GM12878 (cell line): Measurements from ENCODE around the gene SEC24C. TPM values are rescaled to one million over a fixed set of nuclear protein-coding genes. Genes with fewer than 3 reads are reported as not detected.

Experiments used
- ATAC-seq: fragments of 200-7000 bp; cut with Tn5 transposase; 3 replicates; pipeline ENCODE4 v1.9.1; 2020; ENCODE audit warnings: mild to moderate bottlenecking, moderate library complexity
- BruUV-seq: library from RNA; stranded (reverse); fragments of 400-500 nt; replicated peaks from 2 replicates; lab custom pipeline; 2021; lab: Mats Ljungman, UMichigan
- CTCF ChIA-PET: fragments of 300-600 bp; sonication (Branson Sonifier 250); formaldehyde crosslinking; extraction: SDS; loops from one replicate; lab custom pipeline; 2021; ENCODE audit warnings: inconsistent platforms; lab: Yijun Ruan, JAX
- POLR2A ChIA-PET: fragments of 350-600 bp; formaldehyde crosslinking; extraction: SDS; loops from one replicate; lab custom pipeline; 2021; ENCODE audit warnings: inconsistent platforms; lab: Charles Lee
- RAD21 ChIA-PET: fragments of 300-600 bp; sonication (Branson Sonifier 250); formaldehyde crosslinking; loops from one replicate; lab custom pipeline; 2023; ENCODE audit warnings: antibody characterized with exemption; ENCODE audit not compliant: unreplicated experiment; lab: Charles Lee
- SMC1A ChIA-PET: fragments of 300-600 bp; sonication (Branson Sonifier 250); formaldehyde crosslinking; loops from one replicate; lab custom pipeline; 2023; ENCODE audit not compliant: unreplicated experiment, uncharacterized antibody; lab: Charles Lee
- DNase-seq: peaks from one replicate; pipeline ENCODE4 v3.0.0-alpha.2; 2011; ENCODE audit warnings: low read depth, low spot score
- FAIRE-seq: peaks from 3 replicates; lab custom pipeline; 2011; peaks lifted over from hg19 to GRCh38; lab: Jason Lieb, UNC
- H2AFZ ChIP-seq: 2 replicates; pipeline ENCODE4 v1.6.0; 2011; ENCODE audit warnings: low read depth, low read length, control low read depth; ENCODE audit not compliant: control insufficient read depth
- H3K27ac ChIP-seq: 2 replicates; pipeline ENCODE4 v1.5.1; 2011; ENCODE audit warnings: control low read depth; ENCODE audit not compliant: control insufficient read depth, insufficient read depth
- H3K27me3 ChIP-seq, 2 experiments: replicated peaks in 1 of 2; 2 replicates each; pipeline versions ENCODE4 v1.6.0 to v1.6.1; 2011; ENCODE audit warnings: low read length in 1 of 2; ENCODE audit not compliant: control insufficient read depth in 2 of 2, insufficient read depth in 2 of 2
- H3K36me3 ChIP-seq, 2 experiments: 2 replicates each; pipeline ENCODE4 v1.5.1; 2011; ENCODE audit warnings: low read length in 1 of 2; ENCODE audit not compliant: control insufficient read depth in 2 of 2, insufficient read depth in 2 of 2
- H3K4me1 ChIP-seq: 2 replicates; pipeline ENCODE4 v1.6.1; 2011; ENCODE audit warnings: mild to moderate bottlenecking, low read length, moderate library complexity, mixed read lengths; ENCODE audit not compliant: control insufficient read depth, insufficient read depth
- H3K4me2 ChIP-seq: 2 replicates; pipeline ENCODE4 v1.6.0; 2011; ENCODE audit warnings: control low read depth; ENCODE audit not compliant: control insufficient read depth, insufficient read depth
- H3K4me3 ChIP-seq: fragments of 200-600 bp; sonication (generic); 2 replicates; pipeline ENCODE4 v1.5.1; 2016
- H3K79me2 ChIP-seq: 2 replicates; pipeline ENCODE4 v1.6.0; 2011; ENCODE audit warnings: low read length; ENCODE audit not compliant: control insufficient read depth, insufficient read depth
- H3K9ac ChIP-seq: 2 replicates; pipeline ENCODE4 v1.8.0; 2011; ENCODE audit warnings: low read length, control low read depth, mixed read lengths; ENCODE audit not compliant: control insufficient read depth, insufficient read depth
- H3K9me3 ChIP-seq: replicated peaks from 3 replicates; pipeline ENCODE4 v1.5.1; 2011; ENCODE audit warnings: mild to moderate bottlenecking, low read length; ENCODE audit not compliant: control insufficient read depth, insufficient read depth
- H4K20me1 ChIP-seq: 2 replicates; pipeline ENCODE4 v1.6.0; 2011; ENCODE audit not compliant: control insufficient read depth, insufficient read depth
- CBX5 ChIP-seq: sonication (generic); IDR thresholded peaks from 2 replicates; pipeline ENCODE4 v1.6.1; 2016; ENCODE audit warnings: low read depth, moderate library complexity, mild to moderate bottlenecking, inconsistent platforms
- CTCF ChIP-seq, 3 experiments: IDR thresholded peaks in 2 of 3; conservative IDR thresholded peaks in 1 of 3; 2 replicates each; pipeline ENCODE4 v1.5.1; 2011; ENCODE audit warnings: low read depth in 3 of 3, low read length in 3 of 3, mild to moderate bottlenecking in 3 of 3, control low read depth in 2 of 3, moderate library complexity in 2 of 3, inconsistent platforms in 1 of 3, mixed read lengths in 1 of 3; ENCODE audit not compliant: control insufficient read depth in 2 of 3, insufficient read depth in 1 of 3; ENCODE audit errors: extremely low read depth in 1 of 3
- NFYB ChIP-seq: IDR thresholded peaks from 2 replicates; pipeline ENCODE4 v1.6.1; 2011; ENCODE audit warnings: low read depth, mild to moderate bottlenecking, low read length, improper control_type of control experiment, moderate library complexity; ENCODE audit not compliant: insufficient read depth
- NRF1 ChIP-seq: conservative IDR thresholded peaks from 2 replicates; pipeline ENCODE4 v1.6.1; 2011; ENCODE audit warnings: mild to moderate bottlenecking, low read depth, low read length, improper control_type of control experiment
- RAD21 ChIP-seq: IDR thresholded peaks from 2 replicates; pipeline ENCODE4 v1.6.1; 2011; ENCODE audit warnings: mild to moderate bottlenecking, low read depth, low read length, moderate library complexity; ENCODE audit not compliant: insufficient read depth
- RUNX3 ChIP-seq: IDR thresholded peaks from 2 replicates; pipeline ENCODE4 v1.6.1; 2012; ENCODE audit warnings: low read length, inconsistent platforms
- WGBS: methylation state at CpG from one replicate; pipeline ENCODE4 v1.1.6; 2016; ENCODE audit warnings: low lambda C conversion rate; ENCODE audit not compliant: insufficient replicate concordance, insufficient coverage; ENCODE audit errors: missing lambda C conversion rate; 5-methylcytosine and 5-hydroxymethylcytosine counted together
- in situ Hi-C: fragments of 300-500 bp; cut with MboI; formaldehyde crosslinking; loops from 9 replicates; pipeline ENCODE4 v1.14.3; 2018; ENCODE audit warnings: mixed read lengths
- intact Hi-C: fragments of 100-400 bp; cut with micrococcal nuclease; formaldehyde crosslinking; loops from one replicate; pipeline ENCODE4 v1.14.2; 2022; ENCODE audit not compliant: unreplicated experiment
- polyA plus RNA-seq, 11 experiments: library from polyadenylated mRNA; depleted of rRNA in 4 of 11; unstranded in 6 of 11; stranded (reverse) in 5 of 11; fragments of >200 nt; fragmentation: Nextera tagmentation in 4 of 11; fragmentation: Illumina TruSeq in 1 of 11; extraction: Ambion mirVana in 4 of 11; extraction: Trizol in 1 of 11; gene quantifications; 1 replicate in 1 of 11; 2 replicates in 10 of 11; pipeline versions ENCODE4 v1.2.1 to v1.2.3, GENCODE V29; 2011 to 2016; ENCODE audit warnings: inconsistent platforms in 2 of 11, missing spikeins in 2 of 11, low read depth in 1 of 11
- total RNA-seq, 4 experiments: library from RNA; depleted of rRNA in 3 of 4; stranded (reverse); fragments of >200 nt in 3 of 4; fragmentation: Illumina TruSeq in 1 of 4; extraction: Trizol in 1 of 4; gene quantifications; 2 replicates each; pipeline versions ENCODE4 v1.2.1 to v1.2.3, GENCODE V29; 2013 to 2021

The SEC24C gene
- total and polyA plus RNA-seq, 10 of the 15 experiments (the other 5 are each of a cell fraction or from before 2014, with no cell fraction given): 12.7 to 117 (median 73.8) TPM

GRCh38 chr10:73814896-73815718, 70.9 kb downstream of the SEC24C start:
- H4K20me1 ChIP-seq: no peaks in the 10 kb centered on the region
- in situ Hi-C loops (no loop called here), intact Hi-C loops (loop anchor here (5.0 kb wide), 1 partner anchor 43 kb away; a partner anchor contains a TSS)
- H3K9me3 ChIP-seq: no peaks in the 10 kb centered on the region
- ChIA-PET CTCF (interaction anchor here (0.6 to 2.5 kb wide), 8 partner anchors 13 to 285 kb away, joined by 3 to 9 read pairs (median 4); partner anchors contain the start of gene CHCHD1), POLR2A (interaction anchor here (0.6 to 1.3 kb wide), 4 partner anchors 11 to 36 kb away, joined by 3 to 5 read pairs (median 4); no protein-coding TSS in a partner anchor), RAD21 (interaction anchor here (0.5 kb wide), 1 partner anchor 58 kb away, joined by 3 read pairs; no protein-coding TSS in a partner anchor), SMC1A (interaction anchor here (0.8 to 1.4 kb wide), 3 partner anchors 34 to 436 kb away, joined by 3 to 5 read pairs (median 3); partner anchors contain the start of gene CHCHD1)
- H3K9ac ChIP-seq: no peak overlapping the region
- no peak for TF ChIP-seq NFYB
- no peak for TF ChIP-seq NRF1
- 0 out of 2 replicates have a peak, but pooled peaks have one; percentile 22 for TF ChIP-seq RAD21
- no peak for TF ChIP-seq CBX5
- TF ChIP-seq CTCF (IDR thresholded peaks at IDR 0.05 in 2 of 3, conservative IDR thresholded peaks at IDR 0.05 in 1 of 3; ENCODE audit: control insufficient read depth in 2 of 3, extremely low read depth in 1 of 3, insufficient read depth in 1 of 3, low read depth in 3 of 3, low read length in 3 of 3): peak; percentile 12 to 26 (median 22); a peak in 2 of 6 replicates
- no peak for TF ChIP-seq RUNX3
- no peak for ATAC-seq
- H3K4me2 ChIP-seq: no peak overlapping the region
- H3K4me1 ChIP-seq: peaks cover 3% of the 10 kb centered on the region; the same call in 1 of the 2 replicates
- H2AFZ ChIP-seq: no peak overlapping the region
- H3K27ac ChIP-seq: no peak overlapping the region
- no peak for DNase-seq
- WGBS: 81% methylated on average over 20 of the region's 22 CpGs
- no peak for FAIRE-seq
- no peaks in the 10 kb centered on the region for H3K27me3 ChIP-seq
- H3K79me2 ChIP-seq: peaks cover 12% of the 10 kb centered on the region
- no TSS peak for BruUV-seq
- no peak overlapping the region for H3K4me3 ChIP-seq
- peaks cover 4 to 6% of the 10 kb centered on the region in 2 experiments for H3K36me3 ChIP-seq
